A549 (cell line): ENCODE results near the gene PSMC6. TPM values are rescaled to one million over a fixed set of nuclear protein-coding genes. Genes with fewer than 3 reads are reported as not detected.

Experiments used
- ATAC-seq, 2 experiments: fragments of 200-7000 bp in 1 of 2; fragments of >200 bp in 1 of 2; cut with Nextera tagmentation in 1 of 2; cut with Tn5 transposase in 1 of 2; 3 replicates each; pipeline versions ENCODE4 v1.8.0 to v1.9.1; 2018 to 2020; ENCODE audit warnings: mild to moderate bottlenecking in 1 of 2, moderate library complexity in 1 of 2
- CTCF ChIA-PET: fragments of 300-600 bp; sonication (Branson Sonifier 250); formaldehyde crosslinking; extraction: SDS; loops from one replicate; lab custom pipeline; 2021; ENCODE audit warnings: antibody characterized with exemption, inconsistent platforms; lab: Yijun Ruan, JAX
- POLR2A ChIA-PET: fragments of 350-600 bp; formaldehyde crosslinking; extraction: SDS; loops from one replicate; lab custom pipeline; 2021; ENCODE audit warnings: antibody characterized with exemption, inconsistent platforms; lab: Yijun Ruan, JAX
- DNase-seq, 2 experiments: peaks; one replicate each; pipeline versions ENCODE4 v3.0.0 to v3.0.0-alpha.2; 2011 to 2016; ENCODE audit warnings: low read depth in 1 of 2, low spot score in 1 of 2
- FAIRE-seq: peaks from 2 replicates; lab custom pipeline; 2011; peaks lifted over from hg19 to GRCh38; lab: Jason Lieb, UNC
- H3K27ac ChIP-seq, 2 experiments: fragments of >200 bp; sonication (Bioruptor Twin); formaldehyde crosslinking; 3 replicates each; pipeline ENCODE4 v1.5.1; 2016 to 2017
- H3K4me1 ChIP-seq: fragments of >200 bp; sonication (Bioruptor Twin); formaldehyde crosslinking; 3 replicates; pipeline ENCODE4 v1.6.1; 2016
- H3K4me2 ChIP-seq: fragments of >200 bp; sonication (Bioruptor Twin); formaldehyde crosslinking; 3 replicates; pipeline ENCODE4 v1.6.1; 2016
- H3K4me3 ChIP-seq: fragments of >200 bp; sonication (Bioruptor Twin); formaldehyde crosslinking; 3 replicates; pipeline ENCODE4 v1.5.1; 2016
- H3K9me3 ChIP-seq: fragments of >200 bp; sonication (Bioruptor Twin); formaldehyde crosslinking; 3 replicates; pipeline ENCODE4 v1.6.1; 2016
- BHLHE40 ChIP-seq: IDR thresholded peaks from 2 replicates; pipeline ENCODE4 v1.6.1; 2012; ENCODE audit warnings: low read depth, low read length, inconsistent platforms
- CBX2 ChIP-seq: fragments of 200-600 bp; sonication (generic); IDR thresholded peaks from 2 replicates; pipeline ENCODE4 v1.6.1; 2016; ENCODE audit warnings: low read depth, mild to moderate bottlenecking, borderline replicate concordance
- CBX8 ChIP-seq: fragments of 200-600 bp; sonication (generic); IDR thresholded peaks from 2 replicates; pipeline ENCODE4 v1.6.1; 2016
- CEBPB ChIP-seq, 2 experiments: fragments of >200 bp in 1 of 2; sonication (Bioruptor Twin) in 1 of 2; formaldehyde crosslinking in 1 of 2; IDR thresholded peaks; 2 replicates each; pipeline ENCODE4 v1.6.1; 2012 to 2016
- CHD2 ChIP-seq: fragments of 150-350 bp; IDR thresholded peaks from 2 replicates; pipeline ENCODE4 v1.6.1; 2014; ENCODE audit warnings: low read length; ENCODE audit not compliant: partially characterized antibody
- EHMT2 ChIP-seq: fragments of 200-600 bp; sonication (generic); IDR thresholded peaks from 2 replicates; pipeline ENCODE4 v1.6.1; 2016; ENCODE audit warnings: antibody characterized with exemption, low read depth, mild to moderate bottlenecking, moderate library complexity
- FOSL2 ChIP-seq, 2 experiments: fragments of 450-650 bp in 1 of 2; fragments of >200 bp in 1 of 2; sonication (Bioruptor Twin) in 1 of 2; formaldehyde crosslinking; IDR thresholded peaks; 2 replicates each; pipeline versions ENCODE4 v1.5.0 to v1.6.1; 2016 to 2020; ENCODE audit warnings: mild to moderate bottlenecking in 1 of 2, moderate library complexity in 1 of 2
- HDAC2 ChIP-seq: fragments of 200-600 bp; sonication (generic); IDR thresholded peaks from 2 replicates; pipeline ENCODE4 v1.6.1; 2016
- HOXA7 ChIP-seq: fragments of 250-450 bp; sonication (Bioruptor Pico); IDR thresholded peaks from 2 replicates; pipeline ENCODE4 v1.5.0; 2020; ENCODE audit warnings: mild to moderate bottlenecking, moderate library complexity
- HOXB13 ChIP-seq: fragments of 250-450 bp; sonication (Bioruptor Pico); IDR thresholded peaks from 2 replicates; pipeline ENCODE4 v1.5.0; 2020; ENCODE audit warnings: low read depth, mild to moderate bottlenecking, moderate library complexity
- HOXB5 ChIP-seq: fragments of 250-450 bp; sonication (Bioruptor Pico); IDR thresholded peaks from 2 replicates; pipeline ENCODE4 v1.5.0; 2020; ENCODE audit warnings: mild to moderate bottlenecking, moderate library complexity
- JUN ChIP-seq, 2 experiments: fragments of >200 bp; sonication (Bioruptor Twin); formaldehyde crosslinking; IDR thresholded peaks; 2 replicates in 1 of 2; 3 replicates in 1 of 2; pipeline ENCODE4 v1.6.1; 2016 to 2017
- KDM1A ChIP-seq: fragments of 200-600 bp; sonication (generic); IDR thresholded peaks from 2 replicates; pipeline ENCODE4 v1.6.1; 2016; ENCODE audit warnings: low read depth, mild to moderate bottlenecking
- KDM5A ChIP-seq: fragments of 200-600 bp; sonication (generic); IDR thresholded peaks from 2 replicates; pipeline ENCODE4 v1.6.1; 2016; ENCODE audit warnings: antibody characterized with exemption, mild to moderate bottlenecking
- MAFK ChIP-seq: fragments of 450-650 bp; IDR thresholded peaks from 2 replicates; pipeline ENCODE4 v1.6.1; 2014; ENCODE audit not compliant: partially characterized antibody
- NR3C1 ChIP-seq: fragments of >200 bp; sonication (Bioruptor Twin); formaldehyde crosslinking; IDR thresholded peaks from 3 replicates; pipeline ENCODE4 v1.6.1; 2017
- POLR2A ChIP-seq: IDR thresholded peaks from 2 replicates; pipeline ENCODE4 v1.6.1; 2012; ENCODE audit warnings: mild to moderate bottlenecking, low read length
- POLR2AphosphoS2 ChIP-seq: conservative IDR thresholded peaks from 2 replicates; pipeline ENCODE4 v1.6.1; 2012; ENCODE audit warnings: low read length, improper control_type of control experiment, inconsistent platforms
- RFX5 ChIP-seq: fragments of 450-650 bp; IDR thresholded peaks from 2 replicates; pipeline ENCODE4 v1.7.1; 2014; ENCODE audit warnings: antibody characterized with exemption, mild to moderate bottlenecking, moderate library complexity
- SMC3 ChIP-seq: fragments of >200 bp; sonication (Bioruptor Twin); formaldehyde crosslinking; IDR thresholded peaks from 3 replicates; pipeline ENCODE4 v1.6.1; 2018; ENCODE audit warnings: inconsistent platforms
- SREBF2 ChIP-seq: fragments of 450-650 bp; IDR thresholded peaks from 2 replicates; pipeline ENCODE4 v1.6.1; 2014; ENCODE audit warnings: mild to moderate bottlenecking, moderate library complexity
- TFCP2L1 ChIP-seq: fragments of 250-450 bp; sonication (Bioruptor Pico); IDR thresholded peaks from 2 replicates; pipeline ENCODE4 v1.5.0; 2021; ENCODE audit warnings: mild to moderate bottlenecking
- ZC3H11A ChIP-seq: fragments of 450-650 bp; IDR thresholded peaks from 2 replicates; pipeline ENCODE4 v1.6.1; 2014; ENCODE audit warnings: antibody characterized with exemption, mild to moderate bottlenecking
- ZNF302 ChIP-seq: fragments of 250-450 bp; sonication (Bioruptor Pico); IDR thresholded peaks from 2 replicates; pipeline ENCODE4 v1.9.0; 2021; ENCODE audit warnings: inconsistent platforms, mild to moderate bottlenecking, moderate library complexity
- ZSCAN20 ChIP-seq: fragments of 250-450 bp; sonication (Bioruptor Pico); IDR thresholded peaks from 2 replicates; pipeline ENCODE4 v1.8.0; 2022; ENCODE audit warnings: mild to moderate bottlenecking, moderate library complexity
- WGBS: methylation state at CpG from one replicate; pipeline ENCODE4 v1.1.6; 2017; ENCODE audit errors: missing lambda C conversion rate; 5-methylcytosine and 5-hydroxymethylcytosine counted together
- polyA plus RNA-seq, 4 experiments: library from polyadenylated mRNA; depleted of rRNA in 3 of 4; stranded (reverse); fragments of >200 nt; fragmentation: RNase III in 1 of 4; extraction: RNeasy Plus Mini Kit Qiagen cat#74134 plus additional on column Dnase treatment in 1 of 4; gene quantifications; 2 replicates in 3 of 4; 3 replicates in 1 of 4; pipeline ENCODE4 v1.2.3, GENCODE V29; 2011 to 2017
- TF ChIP-seq, protein P1 (sequence below): fragments of 450-650 bp; IDR thresholded peaks from 2 replicates; pipeline ENCODE4 v1.6.1; 2014; ENCODE audit warnings: antibody characterized with exemption
- TF ChIP-seq, protein P2 (sequence below): IDR thresholded peaks from 2 replicates; pipeline ENCODE4 v1.6.1; 2012; ENCODE audit warnings: low read depth, borderline replicate concordance
- TF ChIP-seq, protein P3 (sequence below): fragments of >200 bp; sonication (Bioruptor Twin); formaldehyde crosslinking; IDR thresholded peaks from 2 replicates; pipeline ENCODE4 v1.6.1; 2016
- TF ChIP-seq, protein P4 (sequence below): fragments of >200 bp; sonication (Bioruptor Twin); formaldehyde crosslinking; IDR thresholded peaks from 3 replicates; pipeline ENCODE4 v1.5.1; 2016

Gene PSMC6
- polyA plus RNA-seq, 2 of the 4 experiments (the other 2 are of a cell fraction), result 147 to 180 TPM

DNA sequence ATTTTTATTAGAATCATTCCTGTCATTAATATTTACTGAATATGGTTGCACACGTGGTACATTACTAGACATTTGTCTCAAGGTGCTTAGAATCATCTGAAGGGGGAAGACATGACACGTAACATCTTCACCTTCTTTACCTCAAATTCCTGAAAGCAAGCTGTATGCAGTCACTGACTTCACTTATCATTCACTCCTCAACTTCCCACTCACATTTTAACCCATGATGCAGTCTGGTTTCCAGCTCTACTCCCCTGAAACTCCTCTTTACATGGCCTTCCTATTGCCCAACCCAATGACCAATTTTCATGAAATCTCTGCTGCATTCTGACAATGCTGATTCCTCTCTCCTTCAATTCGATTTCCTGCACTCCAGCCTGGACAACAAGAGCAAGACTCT lies 5.8 kb upstream of the PSMC6 start (continued):
- TF ChIP-seq SMC3 (no peak), MAFK (no peak), RFX5 (no peak), JUN (IDR thresholded peaks at IDR 0.05) (no peak), SREBF2 (no peak)

DNA sequence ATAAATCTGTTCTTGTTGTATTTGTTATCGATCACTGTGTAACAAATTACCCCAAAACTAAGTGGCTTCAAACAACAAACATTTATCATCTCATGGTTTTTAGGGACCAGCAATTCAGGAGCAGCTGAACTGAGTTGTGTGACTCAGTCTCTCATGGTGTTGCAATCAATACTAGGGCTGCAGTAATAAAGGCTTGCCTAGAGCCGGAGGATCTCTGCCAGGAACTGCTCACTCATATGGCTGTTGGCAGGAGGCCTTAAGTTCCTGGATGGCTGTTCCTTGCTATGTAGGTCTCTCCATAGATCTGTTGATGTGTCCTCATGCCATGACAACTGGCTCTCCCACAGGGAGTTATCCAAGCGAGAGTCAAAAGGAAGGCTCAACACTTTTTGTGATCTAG lies 3.8 kb upstream of the PSMC6 start:
- FAIRE-seq (no peak), ATAC-seq (peak in 1 of 2 experiments; percentile 2; a peak in 1 of 6 replicates), DNase-seq (peak in 1 of 2 experiments; percentile 65)
- no peaks in the 10 kb centered on the region for H3K9me3 ChIP-seq
- ChIA-PET POLR2A (no interaction called here), CTCF (no interaction called here)
- H3K27ac ChIP-seq, result peak overlapping the region in 1 of 2 experiments; percentile 27; a peak in 1 of 6 replicates
- no peak for TF ChIP-seq NR3C1
- TF ChIP-seq, protein P1, sequence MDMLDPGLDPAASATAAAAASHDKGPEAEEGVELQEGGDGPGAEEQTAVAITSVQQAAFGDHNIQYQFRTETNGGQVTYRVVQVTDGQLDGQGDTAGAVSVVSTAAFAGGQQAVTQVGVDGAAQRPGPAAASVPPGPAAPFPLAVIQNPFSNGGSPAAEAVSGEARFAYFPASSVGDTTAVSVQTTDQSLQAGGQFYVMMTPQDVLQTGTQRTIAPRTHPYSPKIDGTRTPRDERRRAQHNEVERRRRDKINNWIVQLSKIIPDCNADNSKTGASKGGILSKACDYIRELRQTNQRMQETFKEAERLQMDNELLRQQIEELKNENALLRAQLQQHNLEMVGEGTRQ, result no peak
- TF ChIP-seq POLR2AphosphoS2, result no peak
- TF ChIP-seq, protein P2, sequence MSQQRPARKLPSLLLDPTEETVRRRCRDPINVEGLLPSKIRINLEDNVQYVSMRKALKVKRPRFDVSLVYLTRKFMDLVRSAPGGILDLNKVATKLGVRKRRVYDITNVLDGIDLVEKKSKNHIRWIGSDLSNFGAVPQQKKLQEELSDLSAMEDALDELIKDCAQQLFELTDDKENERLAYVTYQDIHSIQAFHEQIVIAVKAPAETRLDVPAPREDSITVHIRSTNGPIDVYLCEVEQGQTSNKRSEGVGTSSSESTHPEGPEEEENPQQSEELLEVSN, result no peak
- TF ChIP-seq, protein P3, sequence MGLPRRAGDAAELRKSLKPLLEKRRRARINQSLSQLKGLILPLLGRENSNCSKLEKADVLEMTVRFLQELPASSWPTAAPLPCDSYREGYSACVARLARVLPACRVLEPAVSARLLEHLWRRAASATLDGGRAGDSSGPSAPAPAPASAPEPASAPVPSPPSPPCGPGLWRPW, result 0 out of 2 replicates have a peak, but pooled peaks have one; percentile 29
- TF ChIP-seq ZNF302, result no peak
- TF ChIP-seq, protein P4, sequence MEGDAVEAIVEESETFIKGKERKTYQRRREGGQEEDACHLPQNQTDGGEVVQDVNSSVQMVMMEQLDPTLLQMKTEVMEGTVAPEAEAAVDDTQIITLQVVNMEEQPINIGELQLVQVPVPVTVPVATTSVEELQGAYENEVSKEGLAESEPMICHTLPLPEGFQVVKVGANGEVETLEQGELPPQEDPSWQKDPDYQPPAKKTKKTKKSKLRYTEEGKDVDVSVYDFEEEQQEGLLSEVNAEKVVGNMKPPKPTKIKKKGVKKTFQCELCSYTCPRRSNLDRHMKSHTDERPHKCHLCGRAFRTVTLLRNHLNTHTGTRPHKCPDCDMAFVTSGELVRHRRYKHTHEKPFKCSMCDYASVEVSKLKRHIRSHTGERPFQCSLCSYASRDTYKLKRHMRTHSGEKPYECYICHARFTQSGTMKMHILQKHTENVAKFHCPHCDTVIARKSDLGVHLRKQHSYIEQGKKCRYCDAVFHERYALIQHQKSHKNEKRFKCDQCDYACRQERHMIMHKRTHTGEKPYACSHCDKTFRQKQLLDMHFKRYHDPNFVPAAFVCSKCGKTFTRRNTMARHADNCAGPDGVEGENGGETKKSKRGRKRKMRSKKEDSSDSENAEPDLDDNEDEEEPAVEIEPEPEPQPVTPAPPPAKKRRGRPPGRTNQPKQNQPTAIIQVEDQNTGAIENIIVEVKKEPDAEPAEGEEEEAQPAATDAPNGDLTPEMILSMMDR, result no peak
- no peak for TF ChIP-seq HOXB13 (CRISPR knock-in tag)
- TF ChIP-seq POLR2A, result no peak
- TF ChIP-seq KDM5A, result no peak
- TF ChIP-seq CBX2, result no peak
- TF ChIP-seq HOXB5 (CRISPR knock-in tag), result no peak
- TF ChIP-seq SREBF2, result no peak
- TF ChIP-seq ZC3H11A, result no peak
- no peak for TF ChIP-seq ZSCAN20 (CRISPR knock-in tag)
- no peak for TF ChIP-seq HDAC2
- peak; percentile 76 to 77 for TF ChIP-seq CEBPB (IDR thresholded peaks at IDR 0.05)
- TF ChIP-seq KDM1A, result no peak
- no peak for TF ChIP-seq TFCP2L1 (CRISPR knock-in tag)
- peak; percentile 32; the same call in 1 of the 2 replicates for TF ChIP-seq FOSL2 (IDR thresholded peaks at IDR 0.05)
- peak; percentile 47 for TF ChIP-seq FOSL2 (CRISPR knock-in tag; IDR thresholded peaks at IDR 0.05)
- TF ChIP-seq CBX8, result no peak
- no peak for TF ChIP-seq BHLHE40
- no peak for TF ChIP-seq HOXA7 (CRISPR knock-in tag)
- TF ChIP-seq SMC3, result no peak
- TF ChIP-seq EHMT2, result no peak
- TF ChIP-seq CHD2, result no peak
- 61% methylated on average over 3 of the region's 3 CpGs for WGBS
- no peak overlapping the region for H3K4me3 ChIP-seq
- H3K4me2 ChIP-seq, result peak overlapping the region; percentile 40; the same call in 1 of the 3 replicates
- peaks cover 34% of the 10 kb centered on the region for H3K4me1 ChIP-seq
